ENCODE data around the gene PLCG2. TPM values are rescaled to one million over a fixed set of nuclear protein-coding genes. Genes with fewer than 3 reads are reported as not detected.

Gene PLCG2
- total RNA-seq, 1 experiment from 2014 or later: 3.5 TPM

GRCh38 chr16:81816351-81816750 lies 37.3 kb downstream of the PLCG2 start:
- ChIA-PET POLR2A (ENCODE audit: unreplicated experiment) (no interaction called here), CTCF (no interaction called here)
- no peak for ATAC-seq
- Histone ChIP-seq H3K27me3 (ENCODE audit: low read length) (no peaks in the 10 kb centered on the region), H4K20me1 (ENCODE audit: low read length) (no peaks in the 10 kb centered on the region), H3K4me2 (ENCODE audit: low read length) (no peak overlapping the region), H2AFZ (ENCODE audit: low read length) (no peak overlapping the region), H3K4me1 (ENCODE audit: insufficient read depth, low read length) (no peaks in the 10 kb centered on the region), H3F3A (ENCODE audit: low read length, unreplicated experiment) (no peaks in the 10 kb centered on the region), H3K36me3 (ENCODE audit: low read depth, low read length) (no peaks in the 10 kb centered on the region), H3K4me3 (ENCODE audit: low read length) (no peak overlapping the region), H3K9ac (ENCODE audit: low read length) (no peak overlapping the region), H3K9me3 (ENCODE audit: low read length) (no peaks in the 10 kb centered on the region), H3K79me2 (ENCODE audit: low read length) (no peaks in the 10 kb centered on the region), H3K27ac (ENCODE audit: low read length) (no peak overlapping the region), H3K9me2 (replicated peaks; ENCODE audit: low read length) (no peaks in the 10 kb centered on the region)
- intact Hi-C loops (cut with micrococcal nuclease): no loop called here
- no peak for DNase-seq
- BruUV-seq (replicated peaks): no TSS peak
- TF ChIP-seq EZH2 (IDR thresholded peaks at IDR 0.05; ENCODE audit: low read length, unreplicated experiment) (no peak), EZH2phosphoT487 (IDR thresholded peaks at IDR 0.05; ENCODE audit: borderline replicate concordance, low read length) (no peak), CTCF (conservative IDR thresholded peaks at IDR 0.05; ENCODE audit: low read depth, low read length) (no peak)

GRCh38 chr16:81816793-81817210 lies 37.7 kb downstream of the PLCG2 start:
- Histone ChIP-seq H4K20me1 (ENCODE audit: low read length) (no peaks in the 10 kb centered on the region), H3K27ac (ENCODE audit: low read length) (no peak overlapping the region), H3K4me1 (ENCODE audit: insufficient read depth, low read length) (no peaks in the 10 kb centered on the region), H2AFZ (ENCODE audit: low read length) (no peak overlapping the region), H3K4me3 (ENCODE audit: low read length) (no peak overlapping the region), H3F3A (ENCODE audit: low read length, unreplicated experiment) (no peaks in the 10 kb centered on the region), H3K36me3 (ENCODE audit: low read depth, low read length) (no peaks in the 10 kb centered on the region), H3K9ac (ENCODE audit: low read length) (no peak overlapping the region), H3K27me3 (ENCODE audit: low read length) (no peaks in the 10 kb centered on the region), H3K9me3 (ENCODE audit: low read length) (no peaks in the 10 kb centered on the region), H3K9me2 (replicated peaks; ENCODE audit: low read length) (no peaks in the 10 kb centered on the region), H3K79me2 (ENCODE audit: low read length) (no peaks in the 10 kb centered on the region), H3K4me2 (ENCODE audit: low read length) (no peak overlapping the region)
- BruUV-seq (replicated peaks): no TSS peak
- ATAC-seq: no peak
- TF ChIP-seq EZH2phosphoT487 (IDR thresholded peaks at IDR 0.05; ENCODE audit: borderline replicate concordance, low read length) (no peak), CTCF (conservative IDR thresholded peaks at IDR 0.05; ENCODE audit: low read depth, low read length) (no peak), EZH2 (IDR thresholded peaks at IDR 0.05; ENCODE audit: low read length, unreplicated experiment) (no peak)
- ChIA-PET CTCF (no interaction called here), POLR2A (ENCODE audit: unreplicated experiment) (no interaction called here)
- intact Hi-C loops (cut with micrococcal nuclease): no loop called here
- no peak for DNase-seq

GRCh38 chr16:81817296-81817695 lies 38.2 kb downstream of the PLCG2 start:
- Histone ChIP-seq H3K27ac (ENCODE audit: low read length) (no peak overlapping the region), H3K9ac (ENCODE audit: low read length) (no peak overlapping the region), H3K27me3 (ENCODE audit: low read length) (no peaks in the 10 kb centered on the region), H3K4me3 (ENCODE audit: low read length) (no peak overlapping the region), H4K20me1 (ENCODE audit: low read length) (no peaks in the 10 kb centered on the region), H3K9me2 (replicated peaks; ENCODE audit: low read length) (no peaks in the 10 kb centered on the region), H3K36me3 (ENCODE audit: low read depth, low read length) (no peaks in the 10 kb centered on the region), H3K79me2 (ENCODE audit: low read length) (no peaks in the 10 kb centered on the region), H3K4me1 (ENCODE audit: insufficient read depth, low read length) (no peaks in the 10 kb centered on the region), H3K4me2 (ENCODE audit: low read length) (no peak overlapping the region), H3K9me3 (ENCODE audit: low read length) (no peaks in the 10 kb centered on the region), H2AFZ (ENCODE audit: low read length) (no peak overlapping the region), H3F3A (ENCODE audit: low read length, unreplicated experiment) (no peaks in the 10 kb centered on the region)
- intact Hi-C loops (cut with micrococcal nuclease): no loop called here
- TF ChIP-seq EZH2phosphoT487 (IDR thresholded peaks at IDR 0.05; ENCODE audit: borderline replicate concordance, low read length) (no peak), CTCF (conservative IDR thresholded peaks at IDR 0.05; ENCODE audit: low read depth, low read length) (no peak), EZH2 (IDR thresholded peaks at IDR 0.05; ENCODE audit: low read length, unreplicated experiment) (no peak)
- no TSS peak for BruUV-seq (replicated peaks)
- ChIA-PET POLR2A (ENCODE audit: unreplicated experiment) (no interaction called here), CTCF (no interaction called here)
- ATAC-seq (no peak), DNase-seq (no peak)
